IPS-20b (cell line): ENCODE results near the gene COX20.

Experiments
- H3K27ac ChIP-seq: one replicate; pipeline ENCODE4 v1.5.1; 2013; ENCODE audit warnings: low read length
- H3K27me3 ChIP-seq: 2 replicates; pipeline ENCODE4 v1.6.1; 2013; ENCODE audit warnings: mild to moderate bottlenecking, low read length, inconsistent platforms; ENCODE audit not compliant: insufficient read depth
- H3K36me3 ChIP-seq: 2 replicates; pipeline ENCODE4 v1.6.1; 2013; ENCODE audit warnings: low read depth, mild to moderate bottlenecking, inconsistent platforms, low read length, moderate library complexity; ENCODE audit not compliant: insufficient read depth
- H3K4me1 ChIP-seq: 2 replicates; pipeline ENCODE4 v1.6.1; 2013; ENCODE audit warnings: mild to moderate bottlenecking, control low read depth, inconsistent platforms, low read length, moderate library complexity; ENCODE audit not compliant: insufficient read depth
- H3K4me3 ChIP-seq: 2 replicates; pipeline ENCODE4 v1.5.1; 2013; ENCODE audit warnings: mild to moderate bottlenecking, low read length, inconsistent platforms
- H3K9ac ChIP-seq: 2 replicates; pipeline ENCODE4 v1.6.1; 2013; ENCODE audit warnings: low read depth, mild to moderate bottlenecking, inconsistent platforms, low read length, moderate library complexity
- H3K9me3 ChIP-seq: 2 replicates; pipeline ENCODE4 v1.6.1; 2013; ENCODE audit warnings: mild to moderate bottlenecking, low read depth, low read length, inconsistent platforms; ENCODE audit not compliant: insufficient read depth

Gene COX20

DNA sequence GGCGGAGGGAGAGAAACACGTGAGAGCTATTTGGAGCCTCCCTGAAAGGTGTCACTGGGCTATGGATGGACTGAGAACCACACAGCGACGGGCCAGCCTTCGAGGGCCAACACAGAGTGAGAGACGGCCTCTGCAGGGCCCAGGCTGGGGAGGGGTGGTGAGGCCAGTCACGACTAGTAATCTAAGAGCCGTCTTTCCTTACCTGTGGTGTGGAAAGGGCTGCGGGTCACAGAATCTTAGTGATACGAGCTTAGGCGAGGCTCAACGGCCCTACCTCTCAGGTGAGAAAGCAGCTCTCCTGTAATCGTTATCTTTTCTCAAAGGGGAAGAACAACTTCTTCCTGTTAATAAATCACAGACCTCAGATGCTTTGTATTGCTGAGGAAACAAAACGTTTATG lies 33.4 kb upstream of the COX20 start:
- Histone ChIP-seq H3K9ac (no peak overlapping the region), H3K27ac (no peak overlapping the region), H3K9me3 (no peaks in the 10 kb centered on the region), H3K4me1 (no peaks in the 10 kb centered on the region), H3K4me3 (no peak overlapping the region), H3K36me3 (no peaks in the 10 kb centered on the region), H3K27me3 (no peaks in the 10 kb centered on the region)

DNA sequence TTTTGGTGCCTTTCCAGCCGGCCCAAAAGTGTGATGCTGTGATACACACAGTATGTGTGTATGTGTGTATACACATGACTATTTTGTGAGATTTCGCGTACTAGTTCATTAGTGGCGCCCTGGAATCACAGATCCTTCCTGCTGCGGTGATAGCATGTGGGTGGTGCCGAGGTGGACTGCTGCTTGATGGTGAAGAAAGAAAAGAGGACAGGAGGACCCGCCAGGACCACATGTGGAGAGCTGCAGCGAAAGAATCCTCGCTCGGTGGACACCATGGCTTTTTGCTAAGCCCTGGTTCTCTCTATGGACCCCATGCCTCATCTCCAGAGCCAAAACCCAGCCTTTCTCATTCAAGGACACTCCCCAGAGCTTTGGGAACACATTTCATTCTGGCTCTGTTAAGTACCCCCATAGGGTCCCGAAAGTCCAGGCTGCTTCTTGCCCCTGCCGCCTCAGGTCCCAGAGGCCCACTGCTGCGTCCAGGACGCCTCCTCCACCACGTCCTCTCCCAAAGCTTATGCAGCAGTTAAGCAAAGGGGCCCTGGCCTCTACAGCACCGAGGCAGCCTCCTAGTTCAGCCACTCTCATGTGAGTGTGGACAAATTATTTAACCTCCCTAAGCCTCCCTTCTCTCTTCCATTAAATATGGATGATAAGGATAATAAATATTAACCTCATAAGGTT lies 32.8 kb upstream of the COX20 start:
- Histone ChIP-seq H3K9ac (no peak overlapping the region), H3K36me3 (no peaks in the 10 kb centered on the region), H3K9me3 (no peaks in the 10 kb centered on the region), H3K4me1 (no peaks in the 10 kb centered on the region), H3K4me3 (no peak overlapping the region), H3K27me3 (no peaks in the 10 kb centered on the region), H3K27ac (no peak overlapping the region)

DNA sequence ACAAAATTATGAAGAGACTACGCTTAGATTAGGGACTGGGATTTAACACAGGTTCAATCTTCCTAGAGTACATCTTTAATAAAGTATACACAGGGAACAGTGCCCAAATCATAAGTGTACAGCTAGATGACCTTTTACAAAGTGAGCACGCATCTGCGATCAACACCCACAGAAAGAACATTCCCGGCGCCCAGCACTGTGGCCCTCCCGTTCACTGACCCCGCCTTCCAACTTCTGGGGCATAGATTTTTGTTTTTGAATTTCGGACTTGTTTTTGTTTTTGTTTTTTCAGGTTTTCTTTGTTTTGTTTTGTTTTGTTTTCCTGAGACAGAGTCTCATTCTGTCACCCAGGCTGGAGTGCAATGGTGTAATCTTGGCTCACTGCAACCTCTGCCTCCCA lies 30.6 kb upstream of the COX20 start:
- no peaks in the 10 kb centered on the region for H3K9me3 ChIP-seq
- H3K27me3 ChIP-seq = no peaks in the 10 kb centered on the region
- H3K4me1 ChIP-seq = no peaks in the 10 kb centered on the region
- no peak overlapping the region for H3K9ac ChIP-seq
- no peak overlapping the region for H3K27ac ChIP-seq
- H3K36me3 ChIP-seq = no peaks in the 10 kb centered on the region
- H3K4me3 ChIP-seq = no peak overlapping the region

DNA sequence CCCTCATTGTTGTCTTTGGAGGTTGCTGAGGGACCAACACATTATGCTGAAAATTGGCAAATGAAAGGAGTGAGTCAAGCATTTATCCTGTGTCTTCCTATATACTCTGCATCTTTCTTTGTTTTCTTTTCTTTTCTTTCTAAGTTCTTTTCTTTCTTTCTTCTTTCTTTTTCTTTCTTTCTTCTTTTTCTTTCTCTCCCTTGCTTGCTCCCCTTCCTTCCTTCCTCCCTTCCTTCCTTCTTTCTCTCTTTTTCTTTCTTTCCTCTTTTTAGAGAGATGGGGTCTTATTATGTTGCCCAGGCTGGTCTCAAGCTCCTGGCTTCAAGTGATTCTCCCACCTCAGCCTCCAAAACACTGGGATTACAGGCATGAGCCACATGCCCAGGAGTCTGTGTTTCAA lies 28.3 kb upstream of the COX20 start:
- no peaks in the 10 kb centered on the region for H3K36me3 ChIP-seq
- no peaks in the 10 kb centered on the region for H3K27me3 ChIP-seq
- H3K9me3 ChIP-seq = no peaks in the 10 kb centered on the region

DNA sequence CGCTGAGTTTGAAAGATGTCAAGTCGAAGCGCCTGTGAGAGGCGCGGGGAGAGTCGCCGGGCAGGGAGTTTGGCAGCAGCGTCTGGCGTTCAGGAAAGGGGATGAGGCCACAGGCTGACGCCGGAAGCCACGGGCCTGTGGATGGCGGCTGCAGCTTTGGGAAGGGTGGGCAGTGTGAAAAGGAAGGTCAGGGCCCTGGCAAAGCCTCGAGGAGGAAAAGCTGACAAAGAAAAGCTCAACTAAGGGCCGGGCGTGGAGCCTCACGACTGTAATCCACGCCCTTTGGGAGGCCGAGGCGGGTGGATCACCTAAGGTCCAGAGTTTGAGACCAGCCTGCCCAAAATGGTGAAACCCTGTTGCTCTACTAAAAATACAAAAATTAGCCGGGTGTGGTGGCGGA lies 25.2 kb upstream of the COX20 start:
- H3K4me3 ChIP-seq = no peak overlapping the region
- no peak overlapping the region for H3K9ac ChIP-seq
- H3K27me3 ChIP-seq = no peaks in the 10 kb centered on the region
- no peaks in the 10 kb centered on the region for H3K36me3 ChIP-seq
- H3K9me3 ChIP-seq = no peaks in the 10 kb centered on the region
- H3K27ac ChIP-seq = no peak overlapping the region
- peaks cover 11% of the 10 kb centered on the region; the same call in 1 of the 2 replicates for H3K4me1 ChIP-seq

More for the DNA sequence above, 28.3 kb upstream of the COX20 start:
- no peak overlapping the region for H3K9ac ChIP-seq
- H3K4me1 ChIP-seq = no peaks in the 10 kb centered on the region
- no peak overlapping the region for H3K4me3 ChIP-seq
- H3K27ac ChIP-seq = no peak overlapping the region

DNA sequence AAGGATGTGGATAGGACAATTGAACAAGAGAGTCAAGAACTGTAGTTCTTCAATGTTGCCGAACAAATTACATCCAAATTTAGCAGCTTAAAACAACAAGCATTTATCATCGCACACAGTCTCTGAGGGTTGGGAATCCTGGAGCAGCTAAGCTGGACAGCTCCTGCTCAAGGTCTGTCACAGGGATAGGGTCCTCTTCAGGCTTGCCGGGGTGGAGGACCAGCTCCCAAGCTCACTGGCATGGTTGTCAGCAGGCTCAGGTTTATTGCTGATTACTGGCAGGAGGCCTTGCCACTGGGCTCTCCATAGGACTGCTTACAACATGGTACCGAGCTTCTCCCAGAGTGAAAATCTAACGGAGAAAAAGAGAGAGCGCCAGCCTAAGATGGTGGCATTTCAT lies 22.1 kb upstream of the COX20 start:
- Histone ChIP-seq H3K4me1 (peaks cover 16% of the 10 kb centered on the region; the same call in 1 of the 2 replicates), H3K36me3 (no peaks in the 10 kb centered on the region), H3K9ac (no peak overlapping the region)

DNA sequence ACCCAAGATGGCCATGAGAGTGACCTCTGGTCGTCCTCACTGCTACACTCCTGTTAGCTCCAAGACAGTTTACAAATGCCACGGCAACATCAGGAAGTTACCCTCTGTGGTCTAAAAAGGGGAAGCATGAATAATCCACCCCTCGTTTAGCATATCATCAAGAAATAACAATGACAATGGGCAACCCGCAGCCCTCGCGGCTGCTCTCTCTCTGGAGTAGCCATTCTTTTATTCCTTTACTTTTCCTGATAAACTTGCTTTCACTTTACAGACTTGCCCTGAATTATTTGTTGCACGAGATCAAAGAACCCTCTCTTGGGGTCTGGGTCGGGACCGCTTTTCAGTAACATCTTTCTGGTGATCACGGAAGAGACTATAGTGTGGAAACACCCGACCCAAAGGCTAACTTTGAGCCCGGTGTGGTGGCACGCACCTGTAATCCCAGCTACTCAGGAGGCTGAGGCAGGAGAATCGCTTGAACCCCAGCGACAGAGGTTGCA lies 19.8 kb upstream of the COX20 start:
- Histone ChIP-seq H3K4me1 (peaks cover 19% of the 10 kb centered on the region; the same call in 1 of the 2 replicates), H3K27ac (peak overlapping the region; percentile 53), H3K4me3 (peak overlapping the region; percentile 64), H3K9ac (peak overlapping the region; percentile 82), H3K27me3 (no peaks in the 10 kb centered on the region), H3K9me3 (no peaks in the 10 kb centered on the region), H3K36me3 (peaks cover 6% of the 10 kb centered on the region; the same call in 1 of the 2 replicates)

More for the DNA sequence above, 22.1 kb upstream of the COX20 start:
- Histone ChIP-seq H3K4me3 (no peak overlapping the region), H3K9me3 (no peaks in the 10 kb centered on the region), H3K27ac (no peak overlapping the region), H3K27me3 (no peaks in the 10 kb centered on the region)

DNA sequence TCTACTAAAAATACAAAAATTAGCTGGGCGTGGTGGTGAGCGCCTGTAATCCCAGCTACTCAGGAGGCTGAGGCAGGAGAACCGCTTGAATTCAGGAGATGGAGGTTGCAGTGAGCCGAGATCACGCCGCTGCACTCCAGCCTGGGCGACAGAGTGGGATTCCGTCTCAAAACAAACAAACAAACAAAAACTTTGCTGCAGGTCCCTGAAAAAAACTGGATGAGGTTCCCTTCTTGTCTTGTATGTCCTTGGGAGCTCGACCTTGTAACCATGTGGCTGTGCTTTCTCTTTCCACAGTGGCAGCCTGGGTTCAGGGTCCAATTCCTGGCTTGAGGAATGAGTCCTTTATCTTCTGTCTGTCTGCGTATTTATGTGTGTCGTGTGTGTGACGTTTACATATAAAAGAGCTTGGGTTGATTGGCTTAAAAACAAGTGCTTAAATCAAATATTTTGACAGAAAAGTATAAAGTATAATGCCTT lies 18.0 kb upstream of the COX20 start:
- Histone ChIP-seq H3K4me3 (peak overlapping the region; percentile 64; the same call in 1 of the 2 replicates), H3K9ac (peak overlapping the region; percentile 82; the same call in 1 of the 2 replicates)

DNA sequence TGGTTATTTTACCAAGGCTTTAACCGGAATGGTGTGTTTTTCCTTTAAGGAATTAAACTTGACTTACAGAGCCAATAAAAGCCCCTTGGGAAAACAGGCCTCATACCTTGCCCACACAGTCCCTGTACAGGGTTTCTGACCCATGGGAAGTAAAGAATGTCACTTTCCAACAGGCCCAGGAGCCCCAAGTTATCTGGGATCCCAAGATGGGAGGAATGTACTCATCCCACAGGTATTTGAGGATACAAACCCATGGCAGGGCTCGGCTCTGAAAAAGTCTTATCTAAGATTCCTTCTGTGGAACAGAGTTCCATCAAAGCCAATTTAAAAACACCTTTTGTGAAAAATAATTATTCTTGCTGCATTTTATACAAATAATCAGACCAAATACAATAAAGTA lies 15.3 kb upstream of the COX20 start:
- Histone ChIP-seq H3K9me3 (no peaks in the 10 kb centered on the region), H3K9ac (no peak overlapping the region), H3K4me1 (peaks cover 15% of the 10 kb centered on the region), H3K27ac (no peak overlapping the region), H3K4me3 (no peak overlapping the region), H3K36me3 (peaks cover 6% of the 10 kb centered on the region; the same call in 1 of the 2 replicates), H3K27me3 (no peaks in the 10 kb centered on the region)

More for the DNA sequence above, 18.0 kb upstream of the COX20 start:
- Histone ChIP-seq H3K36me3 (peaks cover 6% of the 10 kb centered on the region; the same call in 1 of the 2 replicates), H3K27me3 (no peaks in the 10 kb centered on the region), H3K9me3 (no peaks in the 10 kb centered on the region), H3K27ac (peak overlapping the region; percentile 55), H3K4me1 (peaks cover 22% of the 10 kb centered on the region; the same call in 1 of the 2 replicates)

DNA sequence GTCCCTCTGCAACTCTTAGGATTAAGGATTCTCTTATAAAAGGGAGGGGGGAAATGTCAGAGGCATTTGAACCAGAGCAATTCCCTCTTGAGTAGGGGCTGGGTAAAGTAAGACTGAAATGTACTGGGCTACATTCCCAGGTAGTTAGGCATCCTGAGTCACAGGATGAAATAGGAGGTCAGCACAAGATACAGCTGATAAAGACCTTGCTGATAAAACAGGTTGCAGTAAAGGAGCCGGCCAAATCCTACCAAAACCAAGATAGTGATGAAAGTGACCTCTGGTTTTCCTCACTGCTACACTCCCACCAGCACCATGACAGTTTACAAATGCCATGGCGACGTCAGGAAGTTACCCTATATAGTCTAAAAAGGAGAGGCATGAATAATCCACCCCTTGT lies 14.3 kb upstream of the COX20 start:
- no peak overlapping the region for H3K4me3 ChIP-seq
- H3K9ac ChIP-seq = no peak overlapping the region
- H3K9me3 ChIP-seq = no peaks in the 10 kb centered on the region

DNA sequence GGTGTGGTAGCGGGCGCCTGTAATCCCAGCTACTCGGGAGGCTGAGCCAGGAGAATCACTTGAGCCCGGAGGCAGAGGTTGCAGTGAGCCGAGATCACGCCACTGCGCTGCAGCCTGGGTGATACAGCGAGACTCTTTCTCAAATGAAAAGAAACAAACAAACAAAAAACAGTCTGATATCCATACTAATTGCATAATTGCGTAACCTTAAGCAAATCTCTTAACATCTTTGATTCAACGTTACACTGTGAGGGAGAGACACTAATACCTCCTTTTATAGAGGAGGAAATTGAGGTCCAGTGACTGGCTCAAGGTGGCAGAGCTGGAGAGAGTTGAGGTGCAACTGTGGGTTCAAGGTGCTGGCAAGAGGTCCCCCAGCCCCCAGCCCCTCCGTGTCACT lies 12.6 kb upstream of the COX20 start:
- no peaks in the 10 kb centered on the region for H3K9me3 ChIP-seq
- no peak overlapping the region for H3K4me3 ChIP-seq
- peaks cover 14% of the 10 kb centered on the region for H3K4me1 ChIP-seq
- no peak overlapping the region for H3K9ac ChIP-seq
- H3K27me3 ChIP-seq = no peaks in the 10 kb centered on the region
- H3K36me3 ChIP-seq = peaks cover 6% of the 10 kb centered on the region; the same call in 1 of the 2 replicates
- no peak overlapping the region for H3K27ac ChIP-seq

More for the DNA sequence above, 14.3 kb upstream of the COX20 start:
- Histone ChIP-seq H3K27ac (no peak overlapping the region), H3K36me3 (peaks cover 6% of the 10 kb centered on the region; the same call in 1 of the 2 replicates), H3K27me3 (no peaks in the 10 kb centered on the region), H3K4me1 (peaks cover 19% of the 10 kb centered on the region)

DNA sequence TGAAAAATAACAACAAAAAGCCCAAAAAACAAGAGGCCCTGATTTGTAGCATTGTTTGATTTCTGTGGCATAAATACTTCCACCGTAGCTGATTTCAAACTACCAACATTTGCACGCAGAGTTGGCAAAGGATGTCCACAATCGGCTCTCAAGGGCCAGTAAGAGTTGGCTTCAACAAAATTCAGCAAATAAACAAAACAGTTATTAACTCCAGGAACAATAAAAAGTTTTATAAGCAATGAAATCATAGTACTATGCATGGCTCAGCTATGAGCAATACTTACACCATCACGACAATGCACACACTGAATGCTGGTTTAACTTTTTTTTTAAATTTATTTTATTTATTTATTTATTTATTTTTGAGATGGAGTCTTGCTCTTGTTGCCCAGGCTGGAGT lies 8.7 kb upstream of the COX20 start:
- H3K4me3 ChIP-seq = no peak overlapping the region

More for the DNA sequence above, 8.7 kb upstream of the COX20 start:
- no peak overlapping the region for H3K27ac ChIP-seq
- H3K27me3 ChIP-seq = no peaks in the 10 kb centered on the region
- no peak overlapping the region for H3K9ac ChIP-seq
- H3K9me3 ChIP-seq = no peaks in the 10 kb centered on the region
- peaks cover 8% of the 10 kb centered on the region for H3K4me1 ChIP-seq
- H3K36me3 ChIP-seq = no peaks in the 10 kb centered on the region; the same call in 1 of the 2 replicates
